Calu3 (cell line): Measurements from ENCODE around the gene MYOM1. TPM values are rescaled to one million over a fixed set of nuclear protein-coding genes. Genes with fewer than 3 reads are reported as not detected.
"Not testable (repeated sequence)": the region's sequence is repeated elsewhere in the genome, so short reads cannot be mapped to it uniquely, and the experiment has no call there.

ENCODE experiments used
- BruUV-seq: library from RNA; stranded (reverse); fragments of 400-500 nt; replicated peaks from 2 replicates; lab custom pipeline; 2021; lab: Mats Ljungman, UMichigan
- CTCF ChIA-PET: fragments of 300-600 bp; sonication (Branson Sonifier 250); formaldehyde crosslinking; loops from one replicate; lab custom pipeline; 2022; ENCODE audit warnings: antibody characterized with exemption; lab: Charles Lee
- DNase-seq: peaks from one replicate; pipeline ENCODE4 v3.0.0; 2022
- H3K27ac Mint-ChIP-seq: one replicate; pipeline ENCODE4 v1.8.0; 2022; ENCODE audit warnings: mixed read lengths; ENCODE audit not compliant: unreplicated experiment
- H3K27me3 Mint-ChIP-seq: one replicate; pipeline ENCODE4 v1.8.0; 2022; ENCODE audit warnings: mixed read lengths; ENCODE audit not compliant: unreplicated experiment
- H3K36me3 Mint-ChIP-seq: one replicate; pipeline ENCODE4 v1.8.0; 2022; ENCODE audit warnings: mild to moderate bottlenecking, moderate library complexity, mixed read lengths; ENCODE audit not compliant: insufficient read depth, unreplicated experiment
- H3K4me1 Mint-ChIP-seq: one replicate; pipeline ENCODE4 v1.8.0; 2022; ENCODE audit warnings: mild to moderate bottlenecking, low read depth, mixed read lengths; ENCODE audit not compliant: unreplicated experiment
- H3K4me3 Mint-ChIP-seq: one replicate; pipeline ENCODE4 v1.8.0; 2022; ENCODE audit warnings: mild to moderate bottlenecking, low read depth, moderate library complexity, mixed read lengths; ENCODE audit not compliant: unreplicated experiment
- H3K9me3 Mint-ChIP-seq: one replicate; pipeline ENCODE4 v1.8.0; 2022; ENCODE audit warnings: low read depth, mixed read lengths; ENCODE audit not compliant: unreplicated experiment
- intact Hi-C: fragments of 100-400 bp; cut with micrococcal nuclease; formaldehyde crosslinking; loops from one replicate; pipeline ENCODE4 v1.10.0; 2022; ENCODE audit not compliant: unreplicated experiment
- total RNA-seq: library from RNA; stranded (reverse); gene quantifications from 2 replicates; pipeline ENCODE4 v1.2.3, GENCODE V29; 2022
- TF ChIP-seq, protein P1 (sequence below): fragments of 200-600 bp; IDR thresholded peaks from one replicate; pipeline ENCODE4 v1.8.0; 2022; ENCODE audit warnings: antibody characterized with exemption; ENCODE audit not compliant: unreplicated experiment

The MYOM1 gene
- total RNA-seq, 1 experiment from 2014 or later, result 16.5 TPM

DNA sequence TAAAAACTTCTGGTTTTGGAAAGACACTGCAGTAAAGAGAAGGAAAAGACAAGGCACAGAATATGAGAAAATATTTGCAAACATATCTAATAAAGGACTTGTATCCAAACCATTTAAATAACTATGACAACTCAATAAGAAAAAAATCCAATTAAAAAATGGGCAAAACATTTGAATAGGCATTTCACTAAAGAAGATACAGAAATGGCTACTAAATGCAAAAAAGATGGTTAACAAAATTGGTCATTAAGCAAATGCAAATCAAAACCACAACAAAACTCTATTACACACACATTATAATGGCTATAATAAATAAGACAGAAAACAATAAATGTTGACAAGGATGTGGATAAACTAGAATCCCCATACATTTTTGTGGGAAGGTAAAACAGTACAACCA is 14.5 kb downstream of the MYOM1 start:
- Mint-ChIP-seq H3K9me3 (peaks cover 10% of the 10 kb centered on the region), H3K36me3 (peaks cover 5% of the 10 kb centered on the region), H3K27me3 (no peaks in the 10 kb centered on the region), H3K4me3 (no peak overlapping the region), H3K27ac (no peak overlapping the region), H3K4me1 (peaks cover 28% of the 10 kb centered on the region)
- intact Hi-C loops, result no loop called here
- TF ChIP-seq, protein P1, sequence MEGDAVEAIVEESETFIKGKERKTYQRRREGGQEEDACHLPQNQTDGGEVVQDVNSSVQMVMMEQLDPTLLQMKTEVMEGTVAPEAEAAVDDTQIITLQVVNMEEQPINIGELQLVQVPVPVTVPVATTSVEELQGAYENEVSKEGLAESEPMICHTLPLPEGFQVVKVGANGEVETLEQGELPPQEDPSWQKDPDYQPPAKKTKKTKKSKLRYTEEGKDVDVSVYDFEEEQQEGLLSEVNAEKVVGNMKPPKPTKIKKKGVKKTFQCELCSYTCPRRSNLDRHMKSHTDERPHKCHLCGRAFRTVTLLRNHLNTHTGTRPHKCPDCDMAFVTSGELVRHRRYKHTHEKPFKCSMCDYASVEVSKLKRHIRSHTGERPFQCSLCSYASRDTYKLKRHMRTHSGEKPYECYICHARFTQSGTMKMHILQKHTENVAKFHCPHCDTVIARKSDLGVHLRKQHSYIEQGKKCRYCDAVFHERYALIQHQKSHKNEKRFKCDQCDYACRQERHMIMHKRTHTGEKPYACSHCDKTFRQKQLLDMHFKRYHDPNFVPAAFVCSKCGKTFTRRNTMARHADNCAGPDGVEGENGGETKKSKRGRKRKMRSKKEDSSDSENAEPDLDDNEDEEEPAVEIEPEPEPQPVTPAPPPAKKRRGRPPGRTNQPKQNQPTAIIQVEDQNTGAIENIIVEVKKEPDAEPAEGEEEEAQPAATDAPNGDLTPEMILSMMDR, result no peak
- no peak for DNase-seq
- no TSS peak for BruUV-seq
- CTCF ChIA-PET, result interaction anchor here (0.5 kb wide), 1 partner anchor 103 kb away, joined by 4 read pairs; no protein-coding TSS in a partner anchor

DNA sequence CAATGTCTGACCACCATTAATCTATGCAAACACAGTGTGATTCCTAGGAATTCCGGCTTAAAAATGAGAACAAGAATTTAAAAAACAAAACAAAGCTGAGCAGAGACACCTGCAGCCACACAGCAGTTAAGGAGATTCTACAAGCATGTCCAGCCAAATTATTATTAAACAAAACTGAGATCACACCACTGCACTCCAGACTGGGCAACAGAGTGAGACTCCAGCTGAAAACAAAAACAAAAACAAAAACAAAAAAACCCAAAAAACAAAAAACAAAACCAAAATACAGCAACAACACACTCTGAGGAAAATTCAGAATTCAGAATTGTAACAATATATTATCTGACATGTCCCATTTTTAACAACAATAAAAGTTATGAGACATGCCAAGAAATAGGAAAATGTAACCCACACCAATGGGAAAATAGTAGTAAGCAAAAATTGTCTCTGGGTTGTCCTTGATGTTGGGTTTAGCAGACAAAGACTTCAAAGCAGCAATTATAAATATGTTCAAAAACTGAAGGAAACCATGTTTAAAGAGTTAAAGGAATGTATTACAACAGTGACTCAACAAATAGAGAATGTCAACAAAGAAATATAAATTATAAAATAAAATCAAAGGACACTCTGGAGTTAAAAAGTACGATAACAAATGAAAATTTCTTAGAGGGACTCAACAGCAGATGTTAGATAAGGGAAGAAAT is 19.7 kb downstream of the MYOM1 start:
- TF ChIP-seq, protein P1, result no peak
- Mint-ChIP-seq H3K4me3 (no peak overlapping the region), H3K27me3 (no peaks in the 10 kb centered on the region), H3K4me1 (peaks cover 7% of the 10 kb centered on the region), H3K36me3 (no peaks in the 10 kb centered on the region), H3K9me3 (peaks cover 10% of the 10 kb centered on the region), H3K27ac (no peak overlapping the region)
- DNase-seq, result no peak
- intact Hi-C loops, result no loop called here
- CTCF ChIA-PET, result interaction anchor here (0.7 to 1.6 kb wide), 4 partner anchors 8 to 45 kb away, joined by 3 to 5 read pairs (median 4); no protein-coding TSS in a partner anchor
- BruUV-seq, result no TSS peak

DNA sequence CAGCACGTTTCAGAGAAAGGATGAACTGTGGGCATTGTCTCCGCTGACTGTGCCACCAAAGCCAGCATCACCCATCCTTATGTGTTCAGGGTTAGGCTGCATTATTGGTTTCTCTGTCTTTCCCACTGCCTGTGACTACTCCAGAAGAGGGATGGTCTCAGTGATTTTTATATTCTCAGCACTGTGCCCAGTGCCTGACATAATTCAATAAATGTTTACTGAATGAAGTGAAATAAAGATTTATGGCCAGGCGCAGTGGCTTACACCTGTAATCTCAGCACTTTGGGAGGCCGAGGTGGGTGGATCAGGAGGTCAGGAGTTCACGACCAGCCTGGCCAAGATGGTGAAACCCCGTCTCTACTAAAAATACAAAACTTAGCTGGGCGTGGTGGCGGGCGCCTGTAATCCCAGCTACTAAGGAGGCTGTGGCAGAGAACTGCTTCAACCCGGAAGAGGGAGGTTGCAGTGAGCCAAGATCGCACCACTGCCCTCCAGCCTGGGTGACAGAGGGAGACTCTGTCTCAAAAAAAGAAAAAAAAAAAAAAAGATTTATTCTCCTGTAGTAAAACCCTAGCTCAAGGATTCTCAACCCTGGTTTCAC is 21.4 kb downstream of the MYOM1 start:
- not testable (repeated sequence) for H3K27me3 Mint-ChIP-seq, BruUV-seq

DNA sequence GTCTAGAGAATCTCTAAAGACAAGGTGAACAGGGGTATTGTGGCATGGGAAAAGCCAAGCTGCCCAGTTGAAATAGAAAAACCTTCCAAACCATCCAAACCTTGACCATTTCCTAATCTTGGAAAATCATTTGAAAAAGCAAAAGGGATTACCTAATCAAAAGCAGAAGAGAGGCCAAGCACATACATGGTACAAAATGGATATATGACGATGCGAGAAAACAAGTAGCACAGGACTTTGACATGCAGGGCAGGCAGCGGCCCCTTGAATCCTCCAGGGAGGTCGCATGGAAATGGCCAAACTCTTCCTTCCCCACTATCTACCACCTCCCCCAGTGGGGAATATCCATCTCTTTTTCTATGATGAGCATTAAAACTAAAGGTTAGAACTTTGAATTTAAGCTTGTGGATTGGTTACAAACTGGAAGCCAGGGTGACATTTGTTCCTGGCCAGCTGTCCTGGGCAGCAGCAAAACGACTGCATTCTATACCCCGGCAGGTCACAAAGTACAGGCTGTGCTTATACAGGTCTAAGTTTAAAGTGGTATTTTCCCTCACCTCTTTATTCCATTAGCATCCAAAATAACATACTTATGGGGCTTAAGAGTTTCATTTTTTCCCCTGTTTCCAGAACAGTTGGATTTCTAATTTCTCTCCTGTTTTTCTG is 24.7 kb downstream of the MYOM1 start:
- no TSS peak for BruUV-seq
- no peak overlapping the region for H3K27ac Mint-ChIP-seq
- peaks cover 5% of the 10 kb centered on the region for H3K36me3 Mint-ChIP-seq
- CTCF ChIA-PET, result no interaction called here
- H3K9me3 Mint-ChIP-seq, result no peaks in the 10 kb centered on the region
- TF ChIP-seq, protein P1, result no peak
- H3K4me3 Mint-ChIP-seq, result no peak overlapping the region
- no peaks in the 10 kb centered on the region for H3K27me3 Mint-ChIP-seq
- H3K4me1 Mint-ChIP-seq, result peaks cover 2% of the 10 kb centered on the region
- intact Hi-C loops, result no loop called here
- no peak for DNase-seq

More for the DNA sequence above, 21.4 kb downstream of the MYOM1 start:
- intact Hi-C loops, H3K9me3 Mint-ChIP-seq, H3K4me3 Mint-ChIP-seq, H3K27ac Mint-ChIP-seq, H3K4me1 Mint-ChIP-seq, DNase-seq, H3K36me3 Mint-ChIP-seq: not testable (repeated sequence)
- CTCF ChIA-PET, result interaction anchor here (1.6 kb wide), 1 partner anchor 47 kb away, joined by 4 read pairs; no protein-coding TSS in a partner anchor
